SK-N-SH (cell line): ENCODE data around the gene GGT7. TPM values are rescaled to one million over a fixed set of nuclear protein-coding genes. Genes with fewer than 3 reads are reported as not detected.

Experiments used
- CTCF ChIA-PET: fragments of 300-600, 350-600 bp; formaldehyde crosslinking; extraction: SDS; loops from one replicate; lab custom pipeline; 2021; lab: Yijun Ruan, JAX
- POLR2A ChIA-PET: fragments of 350-600 bp; sonication (Branson Sonifier 250); formaldehyde crosslinking; extraction: SDS; loops from one replicate; lab custom pipeline; 2020; ENCODE audit warnings: antibody characterized with exemption, inconsistent platforms; lab: Yijun Ruan, JAX
- DNase-seq: peaks from one replicate; pipeline ENCODE4 v3.0.0; 2012
- H2AFZ ChIP-seq: fragments of 200-600 bp; sonication (generic); 2 replicates; pipeline ENCODE4 v1.8.1; 2016; ENCODE audit warnings: antibody characterized with exemption, mild to moderate bottlenecking, low read depth
- H3F3A ChIP-seq: fragments of 200-600 bp; sonication (generic); replicated peaks from 2 replicates; pipeline ENCODE3; 2016; ENCODE audit warnings: antibody characterized with exemption, mild to moderate bottlenecking; ENCODE audit not compliant: insufficient read depth
- H3K27ac ChIP-seq, 2 experiments: fragments of 200-500 bp in 1 of 2; fragments of 200-600 bp in 1 of 2; sonication (Bioruptor generic) in 1 of 2; sonication (generic), shearing (Covaris generic) in 1 of 2; 2 replicates each; pipeline versions ENCODE4 v1.5.1 to v1.6.1; 2014 to 2016; ENCODE audit warnings: low read depth in 2 of 2, inconsistent platforms in 1 of 2, low read length in 1 of 2, mild to moderate bottlenecking in 1 of 2, mixed read lengths in 1 of 2
- H3K27me3 ChIP-seq: fragments of 200-600 bp; sonication (generic), shearing (Covaris generic); 2 replicates; pipeline ENCODE4 v1.6.1; 2016; ENCODE audit warnings: mixed run types; ENCODE audit not compliant: insufficient read depth
- H3K36me3 ChIP-seq, 2 experiments: fragments of 200-500 bp in 1 of 2; fragments of 200-600 bp in 1 of 2; sonication (Bioruptor generic) in 1 of 2; sonication (generic) in 1 of 2; replicated peaks in 1 of 2; 2 replicates each; pipeline versions ENCODE3 to v1.5.1; 2014 to 2016; ENCODE audit warnings: low read length in 1 of 2, mild to moderate bottlenecking in 1 of 2; ENCODE audit not compliant: insufficient read depth in 2 of 2, control insufficient read depth in 1 of 2
- H3K4me1 ChIP-seq, 2 experiments: fragments of 200-500 bp in 1 of 2; fragments of 200-600 bp in 1 of 2; sonication (Bioruptor generic) in 1 of 2; sonication (generic), shearing (Covaris generic) in 1 of 2; 2 replicates each; pipeline versions ENCODE4 v1.5.1 to v1.6.1; 2014 to 2016; ENCODE audit warnings: low read depth in 1 of 2, low read length in 1 of 2, mixed run types in 1 of 2; ENCODE audit not compliant: insufficient read depth in 2 of 2, control insufficient read depth in 1 of 2
- H3K4me2 ChIP-seq: fragments of 200-600 bp; sonication (generic), shearing (Covaris generic); 2 replicates; pipeline ENCODE4 v1.6.1; 2017; ENCODE audit warnings: mixed run types
- H3K4me3 ChIP-seq, 2 experiments: fragments of 200-500 bp in 1 of 2; fragments of 200-600 bp in 1 of 2; sonication (Bioruptor generic) in 1 of 2; sonication (generic), shearing (Covaris generic) in 1 of 2; 2 replicates each; pipeline versions ENCODE4 v1.5.1 to v1.8.1; 2014 to 2016; ENCODE audit warnings: low read depth in 2 of 2, inconsistent platforms in 1 of 2, low read length in 1 of 2, mild to moderate bottlenecking in 1 of 2, mixed read lengths in 1 of 2, moderate library complexity in 1 of 2
- H3K79me2 ChIP-seq: fragments of 200-600 bp; sonication (generic); 2 replicates; pipeline ENCODE4 v1.8.1; 2017; ENCODE audit warnings: mild to moderate bottlenecking; ENCODE audit not compliant: insufficient read depth
- H3K9ac ChIP-seq: fragments of 200-600 bp; sonication (generic); 2 replicates; pipeline ENCODE4 v1.6.1; 2017; ENCODE audit warnings: mixed run types
- H3K9me2 ChIP-seq: fragments of 200-600 bp; sonication (generic); 2 replicates; pipeline ENCODE4 v1.6.1; 2017; ENCODE audit warnings: mixed run types
- H3K9me3 ChIP-seq: fragments of 200-600 bp; sonication (generic); 2 replicates; pipeline ENCODE4 v1.6.1; 2017; ENCODE audit warnings: mixed run types, mild to moderate bottlenecking, moderate library complexity
- H4K20me1 ChIP-seq: fragments of 200-600 bp; sonication (generic); 2 replicates; pipeline ENCODE4 v1.6.1; 2017; ENCODE audit warnings: mild to moderate bottlenecking, mixed run types; ENCODE audit not compliant: insufficient read depth
- CTCF ChIP-seq: fragments of 200-600 bp; sonication (generic); IDR thresholded peaks from 2 replicates; pipeline ENCODE4 v1.6.1; 2017; ENCODE audit warnings: antibody characterized with exemption, mild to moderate bottlenecking, moderate library complexity
- ELF1 ChIP-seq: IDR thresholded peaks from 2 replicates; pipeline ENCODE4 v1.4.0; 2012
- EP300 ChIP-seq, 2 experiments: IDR thresholded peaks; 2 replicates each; pipeline versions ENCODE4 v1.4.0 to v1.6.1; 2012; ENCODE audit warnings: borderline replicate concordance in 1 of 2, low read depth in 1 of 2, low read length in 1 of 2
- EZH2phosphoT487 ChIP-seq: fragments of 200-600 bp; sonication (generic); IDR thresholded peaks from 2 replicates; pipeline ENCODE4 v1.6.1; 2017; ENCODE audit warnings: low read depth, mixed run types, mild to moderate bottlenecking, antibody characterized with exemption, moderate library complexity, borderline replicate concordance
- FOSL2 ChIP-seq: IDR thresholded peaks from 2 replicates; pipeline ENCODE4 v1.4.0; 2012; ENCODE audit warnings: low read depth, mild to moderate bottlenecking, moderate library complexity, borderline replicate concordance
- FOXJ3 ChIP-seq: sonication (generic); formaldehyde crosslinking; IDR thresholded peaks from 2 replicates; pipeline ENCODE4 v1.5.1; 2020; ENCODE audit warnings: mild to moderate bottlenecking, missing genetic modification reagents
- GABPA ChIP-seq: IDR thresholded peaks from 2 replicates; pipeline ENCODE4 v1.4.0; 2012; ENCODE audit warnings: low read depth, mild to moderate bottlenecking
- GATA2 ChIP-seq: sonication (generic); formaldehyde crosslinking; IDR thresholded peaks from 2 replicates; pipeline ENCODE4 v1.5.0; 2020; ENCODE audit warnings: mild to moderate bottlenecking, missing genetic modification reagents
- IRF3 ChIP-seq: fragments of 150-350 bp; IDR thresholded peaks from 2 replicates; pipeline ENCODE4 v1.6.1; 2016; ENCODE audit warnings: mild to moderate bottlenecking, low read depth, low read length
- MEF2A ChIP-seq: IDR thresholded peaks from 2 replicates; pipeline ENCODE4 v1.4.0; 2012; ENCODE audit warnings: low read depth, borderline replicate concordance
- RAD21 ChIP-seq: IDR thresholded peaks from 2 replicates; pipeline ENCODE4 v1.6.1; 2012; ENCODE audit warnings: mild to moderate bottlenecking, low read length
- RCOR1 ChIP-seq: fragments of 150-350 bp; IDR thresholded peaks from 2 replicates; pipeline ENCODE4 v1.6.1; 2017; ENCODE audit warnings: antibody characterized with exemption, low read length
- TEAD4 ChIP-seq: IDR thresholded peaks from 2 replicates; pipeline ENCODE4 v1.4.0; 2012; ENCODE audit warnings: mild to moderate bottlenecking, borderline replicate concordance; ENCODE audit not compliant: insufficient read depth
- YY1 ChIP-seq: IDR thresholded peaks from 2 replicates; pipeline ENCODE4 v1.4.0; 2012; ENCODE audit warnings: low read depth, mild to moderate bottlenecking
- WGBS: methylation state at CpG from one replicate; pipeline ENCODE4 v1.1.6; 2017; ENCODE audit warnings: low lambda C conversion rate; 5-methylcytosine and 5-hydroxymethylcytosine counted together
- polyA plus RNA-seq, 3 experiments: library from polyadenylated mRNA; depleted of rRNA; stranded (reverse); fragments of >200 nt; gene quantifications; 2 replicates each; pipeline ENCODE4 v1.2.3, GENCODE V29; 2012
- TF ChIP-seq, protein P1 (sequence below): IDR thresholded peaks from 2 replicates; pipeline ENCODE4 v1.6.1; 2012; ENCODE audit warnings: mild to moderate bottlenecking, low read depth, low read length, moderate library complexity
- TF ChIP-seq, protein P2 (sequence below): IDR thresholded peaks from 2 replicates; pipeline ENCODE4; 2012

Gene GGT7
- polyA plus RNA-seq, 1 of the 3 experiments (the other 2 are of a cell fraction) = 22.5 TPM

DNA sequence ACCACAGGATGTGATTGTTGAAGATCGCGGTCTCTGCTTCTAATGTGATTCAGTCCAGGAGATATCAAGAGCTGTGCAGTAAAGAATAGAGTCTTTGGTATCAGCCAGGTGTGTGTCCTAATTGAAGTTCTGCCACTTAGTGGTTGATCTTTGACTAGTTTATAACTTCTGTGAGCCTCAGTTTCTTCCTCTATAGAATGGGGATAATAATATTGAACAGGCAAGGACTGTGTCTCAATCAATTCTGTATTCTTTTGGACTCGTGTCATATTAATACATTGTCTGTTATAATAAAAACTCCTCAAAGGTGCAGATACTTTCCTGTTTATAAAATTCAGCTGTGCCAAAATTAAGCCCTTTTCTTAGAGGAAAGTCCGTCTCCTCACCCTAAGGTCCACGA, 24.1 kb downstream of the GGT7 start:
- Histone ChIP-seq H3K9me2 (no peaks in the 10 kb centered on the region), H3K4me3 (no peak overlapping the region), H3K27ac (no peak overlapping the region), H3K27me3 (no peaks in the 10 kb centered on the region), H4K20me1 (no peaks in the 10 kb centered on the region), H3K4me2 (no peak overlapping the region), H3F3A (no peaks in the 10 kb centered on the region), H3K9ac (no peak overlapping the region), H3K36me3 (peaks cover 7 to 29% of the 10 kb centered on the region in 2 experiments), H3K79me2 (no peaks in the 10 kb centered on the region), H3K9me3 (no peaks in the 10 kb centered on the region), H2AFZ (no peak overlapping the region), H3K4me1 (no peaks in the 10 kb centered on the region)
- ChIA-PET POLR2A (no interaction called here), CTCF (interaction anchor here (1.1 to 1.8 kb wide), 2 partner anchors 14 to 16 kb away, joined by 3 to 5 read pairs; no protein-coding TSS in a partner anchor)
- no peak for TF ChIP-seq EZH2phosphoT487
- TF ChIP-seq RCOR1 = no peak
- TF ChIP-seq, protein P1, sequence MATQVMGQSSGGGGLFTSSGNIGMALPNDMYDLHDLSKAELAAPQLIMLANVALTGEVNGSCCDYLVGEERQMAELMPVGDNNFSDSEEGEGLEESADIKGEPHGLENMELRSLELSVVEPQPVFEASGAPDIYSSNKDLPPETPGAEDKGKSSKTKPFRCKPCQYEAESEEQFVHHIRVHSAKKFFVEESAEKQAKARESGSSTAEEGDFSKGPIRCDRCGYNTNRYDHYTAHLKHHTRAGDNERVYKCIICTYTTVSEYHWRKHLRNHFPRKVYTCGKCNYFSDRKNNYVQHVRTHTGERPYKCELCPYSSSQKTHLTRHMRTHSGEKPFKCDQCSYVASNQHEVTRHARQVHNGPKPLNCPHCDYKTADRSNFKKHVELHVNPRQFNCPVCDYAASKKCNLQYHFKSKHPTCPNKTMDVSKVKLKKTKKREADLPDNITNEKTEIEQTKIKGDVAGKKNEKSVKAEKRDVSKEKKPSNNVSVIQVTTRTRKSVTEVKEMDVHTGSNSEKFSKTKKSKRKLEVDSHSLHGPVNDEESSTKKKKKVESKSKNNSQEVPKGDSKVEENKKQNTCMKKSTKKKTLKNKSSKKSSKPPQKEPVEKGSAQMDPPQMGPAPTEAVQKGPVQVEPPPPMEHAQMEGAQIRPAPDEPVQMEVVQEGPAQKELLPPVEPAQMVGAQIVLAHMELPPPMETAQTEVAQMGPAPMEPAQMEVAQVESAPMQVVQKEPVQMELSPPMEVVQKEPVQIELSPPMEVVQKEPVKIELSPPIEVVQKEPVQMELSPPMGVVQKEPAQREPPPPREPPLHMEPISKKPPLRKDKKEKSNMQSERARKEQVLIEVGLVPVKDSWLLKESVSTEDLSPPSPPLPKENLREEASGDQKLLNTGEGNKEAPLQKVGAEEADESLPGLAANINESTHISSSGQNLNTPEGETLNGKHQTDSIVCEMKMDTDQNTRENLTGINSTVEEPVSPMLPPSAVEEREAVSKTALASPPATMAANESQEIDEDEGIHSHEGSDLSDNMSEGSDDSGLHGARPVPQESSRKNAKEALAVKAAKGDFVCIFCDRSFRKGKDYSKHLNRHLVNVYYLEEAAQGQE = no peak
- TF ChIP-seq, protein P2, sequence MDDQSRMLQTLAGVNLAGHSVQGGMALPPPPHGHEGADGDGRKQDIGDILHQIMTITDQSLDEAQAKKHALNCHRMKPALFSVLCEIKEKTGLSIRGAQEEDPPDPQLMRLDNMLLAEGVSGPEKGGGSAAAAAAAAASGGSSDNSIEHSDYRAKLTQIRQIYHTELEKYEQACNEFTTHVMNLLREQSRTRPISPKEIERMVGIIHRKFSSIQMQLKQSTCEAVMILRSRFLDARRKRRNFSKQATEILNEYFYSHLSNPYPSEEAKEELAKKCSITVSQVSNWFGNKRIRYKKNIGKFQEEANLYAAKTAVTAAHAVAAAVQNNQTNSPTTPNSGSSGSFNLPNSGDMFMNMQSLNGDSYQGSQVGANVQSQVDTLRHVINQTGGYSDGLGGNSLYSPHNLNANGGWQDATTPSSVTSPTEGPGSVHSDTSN = no peak
- TF ChIP-seq CTCF = no peak
- no peak for TF ChIP-seq GATA2 (CRISPR knock-in tag)
- 90% methylated on average over 5 of the region's 5 CpGs for WGBS
- DNase-seq = no peak

GRCh38 chr20:34843421-34843820, 29.2 kb downstream of the GGT7 start:
- Histone ChIP-seq H4K20me1 (no peaks in the 10 kb centered on the region), H3K4me3 (no peak overlapping the region), H3K9me3 (no peaks in the 10 kb centered on the region), H2AFZ (no peak overlapping the region), H3K36me3 (peaks cover 0 to 2% of the 10 kb centered on the region in 2 experiments), H3K79me2 (no peaks in the 10 kb centered on the region), H3K27ac (no peak overlapping the region), H3K9me2 (no peaks in the 10 kb centered on the region), H3K4me1 (no peaks in the 10 kb centered on the region), H3K9ac (no peak overlapping the region), H3F3A (no peaks in the 10 kb centered on the region), H3K27me3 (no peaks in the 10 kb centered on the region), H3K4me2 (no peak overlapping the region)
- ChIA-PET CTCF (no interaction called here), POLR2A (no interaction called here)
- WGBS = 89% methylated on average over 2 of the region's 2 CpGs
- TF ChIP-seq ELF1 (no peak), FOSL2 (no peak), EP300 (IDR thresholded peaks at IDR 0.05; ENCODE audit: borderline replicate concordance in 1 of 2, low read depth in 1 of 2, low read length in 1 of 2) (no peak), YY1 (no peak), TEAD4 (no peak), RAD21 (no peak), FOXJ3 (no peak), MEF2A (no peak), GABPA (no peak), IRF3 (no peak)
- no peak for DNase-seq
